ENCODE results near the gene BDH1.
"Not testable (repeated sequence)": the region's sequence is repeated elsewhere in the genome, so short reads cannot be mapped to it uniquely, and the experiment has no call there.

Gene BDH1, protein sequence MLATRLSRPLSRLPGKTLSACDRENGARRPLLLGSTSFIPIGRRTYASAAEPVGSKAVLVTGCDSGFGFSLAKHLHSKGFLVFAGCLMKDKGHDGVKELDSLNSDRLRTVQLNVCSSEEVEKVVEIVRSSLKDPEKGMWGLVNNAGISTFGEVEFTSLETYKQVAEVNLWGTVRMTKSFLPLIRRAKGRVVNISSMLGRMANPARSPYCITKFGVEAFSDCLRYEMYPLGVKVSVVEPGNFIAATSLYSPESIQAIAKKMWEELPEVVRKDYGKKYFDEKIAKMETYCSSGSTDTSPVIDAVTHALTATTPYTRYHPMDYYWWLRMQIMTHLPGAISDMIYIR

DNA sequence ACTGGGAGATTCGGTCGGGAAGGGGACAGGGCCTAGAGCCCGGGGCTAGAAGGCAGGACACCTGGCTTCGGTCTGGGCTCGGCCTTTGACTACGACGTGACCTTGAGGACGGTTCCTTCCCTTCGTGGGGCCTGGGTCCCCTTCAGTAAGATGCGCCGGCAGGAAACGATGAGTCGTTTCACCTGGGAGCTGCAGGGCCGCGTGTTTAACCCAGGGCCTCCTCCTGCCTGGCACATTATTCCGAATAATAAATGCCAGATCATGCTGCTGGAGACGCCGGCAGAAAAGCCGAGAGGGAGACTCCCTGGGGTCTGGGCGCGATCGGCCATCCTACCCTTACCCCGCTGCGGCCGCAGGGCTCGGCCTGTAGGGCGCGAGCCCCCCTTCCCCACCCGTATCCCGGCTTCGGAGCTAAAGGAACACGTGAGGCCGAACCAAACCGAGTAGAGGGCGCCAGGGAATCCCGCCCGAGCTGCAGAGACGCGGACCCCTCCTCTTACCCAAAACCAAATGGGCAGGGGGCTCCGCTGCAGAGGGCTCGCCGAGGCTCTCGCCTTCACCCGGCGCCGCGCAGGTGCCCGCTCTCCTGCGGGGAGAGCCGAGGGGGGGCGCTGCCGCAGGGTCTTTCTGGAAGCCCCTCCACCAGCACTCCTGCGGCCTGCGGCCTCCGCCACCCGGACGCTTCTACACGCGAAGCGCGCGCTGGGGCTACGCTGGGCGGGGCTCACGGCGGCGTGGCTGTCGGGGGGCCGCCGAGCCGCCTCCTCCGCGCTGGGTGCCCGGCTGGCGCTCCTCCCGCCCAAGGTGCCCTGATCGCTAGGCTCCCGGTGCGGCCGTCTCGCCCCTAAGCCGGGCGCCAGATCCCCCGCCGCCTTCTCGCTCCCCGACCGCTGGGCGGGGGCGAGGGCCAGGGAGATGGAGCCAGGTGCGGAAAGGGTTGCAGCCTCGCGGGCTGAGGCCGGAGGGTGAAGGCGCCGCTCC lies at the start of gene BDH1:
TSS of gene BDH1 (minus strand) at position 688 of the 981 bp plus-strand sequence. CDS start 9,525 bp downstream, outside the sequence.
- ChIA-PET POLR2A (no interaction called here), CTCF (interaction anchor here (0.7 to 1.6 kb wide), 3 partner anchors 44 to 299 kb away, joined by 3 to 5 read pairs (median 5); no protein-coding TSS in a partner anchor)
- H3K4me3 ChIP-seq (ENCODE audit: low read depth, low read length): peak within 1 kb of the TSS; percentile 95
- TF ChIP-seq, protein P1, sequence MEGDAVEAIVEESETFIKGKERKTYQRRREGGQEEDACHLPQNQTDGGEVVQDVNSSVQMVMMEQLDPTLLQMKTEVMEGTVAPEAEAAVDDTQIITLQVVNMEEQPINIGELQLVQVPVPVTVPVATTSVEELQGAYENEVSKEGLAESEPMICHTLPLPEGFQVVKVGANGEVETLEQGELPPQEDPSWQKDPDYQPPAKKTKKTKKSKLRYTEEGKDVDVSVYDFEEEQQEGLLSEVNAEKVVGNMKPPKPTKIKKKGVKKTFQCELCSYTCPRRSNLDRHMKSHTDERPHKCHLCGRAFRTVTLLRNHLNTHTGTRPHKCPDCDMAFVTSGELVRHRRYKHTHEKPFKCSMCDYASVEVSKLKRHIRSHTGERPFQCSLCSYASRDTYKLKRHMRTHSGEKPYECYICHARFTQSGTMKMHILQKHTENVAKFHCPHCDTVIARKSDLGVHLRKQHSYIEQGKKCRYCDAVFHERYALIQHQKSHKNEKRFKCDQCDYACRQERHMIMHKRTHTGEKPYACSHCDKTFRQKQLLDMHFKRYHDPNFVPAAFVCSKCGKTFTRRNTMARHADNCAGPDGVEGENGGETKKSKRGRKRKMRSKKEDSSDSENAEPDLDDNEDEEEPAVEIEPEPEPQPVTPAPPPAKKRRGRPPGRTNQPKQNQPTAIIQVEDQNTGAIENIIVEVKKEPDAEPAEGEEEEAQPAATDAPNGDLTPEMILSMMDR (IDR thresholded peaks at IDR 0.05; ENCODE audit: insufficient read depth, low read length, missing control alignments): no peak
- DNase-seq (ENCODE audit: low read depth, low spot score): no peak

DNA sequence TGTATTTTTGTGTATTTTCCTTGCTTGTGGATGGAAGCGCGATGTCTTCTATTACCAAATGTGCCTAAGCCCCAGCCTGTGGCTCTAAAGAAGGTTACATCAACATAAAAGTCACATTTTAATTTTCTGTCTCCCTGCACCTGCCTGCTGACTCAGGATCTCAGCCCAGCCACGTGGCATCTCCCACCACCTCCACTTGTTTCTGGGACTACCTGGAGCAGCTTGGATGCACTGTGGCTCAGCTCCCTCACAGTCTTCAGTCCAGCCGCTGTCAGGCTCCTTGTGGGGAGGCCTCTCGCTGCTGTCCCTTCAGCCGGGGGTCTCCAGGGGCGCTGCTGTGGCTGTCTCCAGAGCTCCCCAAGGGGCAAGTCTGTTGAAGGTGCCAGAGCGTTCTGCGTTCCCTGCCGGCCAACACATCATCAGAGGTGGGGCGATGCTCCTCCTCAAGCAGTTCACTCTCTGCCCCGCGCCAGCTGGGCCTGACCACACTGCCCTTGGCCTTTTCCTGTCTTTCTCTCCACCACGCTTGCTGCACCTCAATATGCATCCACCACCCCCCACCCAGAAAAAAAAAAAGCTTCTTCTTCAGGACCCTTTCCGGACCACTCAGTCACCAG lies 47.7 kb upstream of the BDH1 start:
- TF ChIP-seq, protein P1 (IDR thresholded peaks at IDR 0.05; ENCODE audit: insufficient read depth, low read length, missing control alignments): no peak
- DNase-seq (ENCODE audit: low read depth, low spot score): no peak
- H3K4me3 ChIP-seq (ENCODE audit: low read depth, low read length): no peak overlapping the region
- POLR2A ChIA-PET: no interaction called here
- CTCF ChIA-PET: interaction anchor here (1.4 kb wide), 1 partner anchor 10 kb away, joined by 3 read pairs; no protein-coding TSS in a partner anchor

DNA sequence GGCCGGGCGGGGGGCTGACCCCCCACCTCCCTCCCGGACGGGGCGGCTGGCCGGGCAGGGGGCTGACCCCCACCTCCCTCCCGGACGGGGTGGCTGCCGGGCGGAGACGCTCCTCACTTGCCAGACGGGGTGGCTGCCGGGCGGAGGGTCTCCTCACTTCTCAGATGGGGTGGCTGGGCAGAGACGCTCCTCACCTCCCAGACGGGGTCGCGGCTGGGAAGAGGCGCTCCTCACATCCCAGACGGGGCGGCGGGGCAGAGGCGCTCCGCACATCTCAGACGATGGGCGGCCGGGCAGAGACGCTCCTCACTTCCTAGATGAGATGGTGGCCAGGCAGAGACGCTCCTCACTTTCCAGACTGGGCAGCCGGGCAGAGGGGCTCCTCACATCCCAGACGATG lies 46.6 kb upstream of the BDH1 start:
- H3K4me3 ChIP-seq (ENCODE audit: low read depth, low read length); POLR2A ChIA-PET; CTCF ChIA-PET; DNase-seq (ENCODE audit: low read depth, low spot score): not testable (repeated sequence)

DNA sequence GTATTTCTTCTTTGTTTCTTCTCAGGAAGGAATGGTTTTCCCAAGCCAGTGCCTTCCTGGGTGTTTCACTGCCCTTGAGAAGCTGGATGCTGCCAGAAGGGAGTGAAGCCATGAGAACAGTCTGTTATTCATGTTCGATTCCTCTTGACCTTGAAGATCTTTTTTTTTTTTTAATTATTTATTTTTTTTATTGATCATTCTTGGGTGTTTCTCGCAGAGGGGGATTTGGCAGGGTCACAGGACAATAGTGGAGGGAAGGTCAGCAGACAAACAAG lies 45.7 kb upstream of the BDH1 start:
- CTCF ChIA-PET: interaction anchor here (5.3 kb wide), 2 partner anchors 12 to 15 kb away, joined by 92 to 123 read pairs; no protein-coding TSS in a partner anchor
- H3K4me3 ChIP-seq (ENCODE audit: low read depth, low read length); POLR2A ChIA-PET; DNase-seq (ENCODE audit: low read depth, low spot score): not testable (repeated sequence)

DNA sequence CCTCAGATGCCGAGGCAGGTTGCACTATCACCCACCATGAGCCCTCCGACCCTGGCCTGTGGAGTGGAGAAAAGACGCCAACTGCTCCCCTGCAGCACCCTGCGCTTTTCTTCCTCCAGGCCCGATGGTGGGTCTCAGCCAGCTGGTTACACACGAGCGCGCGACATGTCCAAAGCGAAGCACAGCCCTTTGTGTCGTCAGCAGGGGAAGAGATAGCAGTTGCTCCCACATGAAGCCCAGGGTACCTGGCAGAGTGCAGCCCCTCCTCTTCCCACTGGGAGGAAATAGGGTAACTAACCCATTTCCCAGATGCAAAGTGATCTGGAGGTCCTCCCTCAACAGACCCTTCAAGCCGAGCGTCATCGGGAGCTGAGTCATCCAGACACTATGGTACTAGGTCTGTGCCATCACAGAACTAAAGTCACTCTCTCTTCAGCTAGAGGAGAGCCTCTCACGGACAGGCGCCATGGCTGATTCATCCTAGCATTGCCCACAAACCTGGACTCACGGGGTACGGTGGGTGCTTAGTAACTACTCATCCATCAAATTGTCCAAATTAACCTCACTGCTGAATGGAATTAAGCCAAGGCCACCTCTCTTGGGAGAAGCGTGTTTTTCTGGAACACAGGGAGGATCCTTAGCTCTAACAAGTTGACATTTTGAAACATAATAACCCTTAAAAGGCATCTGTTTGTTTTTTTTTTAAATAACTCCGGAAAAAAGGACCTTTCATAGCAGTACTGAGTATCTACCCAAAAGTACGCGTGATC lies 45.2 kb upstream of the BDH1 start:
- DNase-seq (ENCODE audit: low read depth, low spot score): no peak
- ChIA-PET POLR2A (no interaction called here), CTCF (interaction anchor here (5.3 kb wide), 2 partner anchors 12 to 14 kb away, joined by 92 to 123 read pairs; no protein-coding TSS in a partner anchor)
- no peak overlapping the region for H3K4me3 ChIP-seq (ENCODE audit: low read depth, low read length)
- TF ChIP-seq, protein P1 (IDR thresholded peaks at IDR 0.05; ENCODE audit: insufficient read depth, low read length, missing control alignments): no peak

DNA sequence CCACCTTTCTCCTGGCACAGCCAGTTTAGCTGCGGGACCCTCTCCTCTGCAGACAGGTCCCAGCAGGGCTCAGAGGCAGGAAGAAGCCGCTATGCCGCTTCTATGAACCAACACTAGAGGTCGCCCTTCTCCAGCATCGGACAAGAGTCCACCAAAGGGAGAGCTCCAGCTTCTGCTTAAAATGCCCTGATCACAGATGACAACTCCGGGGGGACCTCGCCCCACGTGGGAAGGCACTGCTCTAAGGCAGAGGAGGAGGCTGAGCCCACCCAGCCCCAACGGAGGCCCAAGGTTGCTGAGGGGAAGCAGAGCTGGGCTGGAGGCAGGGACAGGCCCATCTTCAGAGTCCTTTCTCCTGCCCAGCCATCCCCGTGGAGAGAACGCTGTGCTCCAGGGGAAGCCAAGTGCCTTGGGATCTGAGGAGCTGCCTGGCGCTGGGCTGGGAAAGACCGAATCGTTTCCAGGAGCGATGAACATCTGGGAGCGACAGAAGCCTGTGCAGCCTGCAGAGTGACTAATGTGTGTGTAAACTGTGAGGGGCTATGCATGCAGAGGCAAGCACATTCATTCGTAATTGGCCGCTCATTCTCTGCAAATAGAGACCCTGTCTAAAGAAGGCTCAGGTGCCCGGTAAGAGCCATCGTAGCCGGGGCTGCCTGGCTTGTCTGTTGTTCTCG lies 43.5 kb upstream of the BDH1 start:
- DNase-seq (ENCODE audit: low read depth, low spot score): no peak
- ChIA-PET CTCF (interaction anchor here (0.6 to 5.3 kb wide), 40 partner anchors 8 to 647 kb away, joined by 3 to 123 read pairs (median 4); partner anchors contain the start of gene BDH1), POLR2A (interaction anchor here (0.6 kb wide), 1 partner anchor 8 kb away, joined by 3 read pairs; no protein-coding TSS in a partner anchor)
- peak overlapping the region; percentile 55 for H3K4me3 ChIP-seq (ENCODE audit: low read depth, low read length)
- TF ChIP-seq, protein P1 (IDR thresholded peaks at IDR 0.05; ENCODE audit: insufficient read depth, low read length, missing control alignments): peak; percentile 84
